LNCaP clone FGC (cell line): ENCODE measurements around the gene GCSAM.

Experiments
- DNase-seq: peaks from one replicate; pipeline ENCODE4 v3.0.0-alpha.2; 2011; ENCODE audit warnings: low read depth
- H3K4me3 ChIP-seq: 2 replicates; pipeline ENCODE4 v1.5.1; 2011; ENCODE audit warnings: mild to moderate bottlenecking, low read depth, low read length, control low read depth
- CTCF ChIP-seq: IDR thresholded peaks from 2 replicates; pipeline ENCODE4 v1.5.1; 2012; ENCODE audit warnings: mild to moderate bottlenecking; ENCODE audit not compliant: control insufficient read depth, insufficient read depth; ENCODE audit errors: extremely low read depth

Gene GCSAM

GRCh38 chr3:112131111-112131510 lies 1.9 kb downstream of the GCSAM start:
- no peak for DNase-seq
- TF ChIP-seq CTCF = no peak
- H3K4me3 ChIP-seq = no peak overlapping the region

GRCh38 chr3:112130638-112130993 lies 2.4 kb downstream of the GCSAM start:
- no peak overlapping the region for H3K4me3 ChIP-seq
- no peak for TF ChIP-seq CTCF
- DNase-seq = no peak

GRCh38 chr3:112129925-112130637 lies 3.0 kb downstream of the GCSAM start:
- no peak for TF ChIP-seq CTCF
- no peak overlapping the region for H3K4me3 ChIP-seq
- no peak for DNase-seq

GRCh38 chr3:112128843-112129727 lies 4.0 kb downstream of the GCSAM start:
- H3K4me3 ChIP-seq = no peak overlapping the region
- DNase-seq = no peak
- no peak for TF ChIP-seq CTCF

- no peak overlapping the region for H3K4me3 ChIP-seq
- DNase-seq = no peak
- TF ChIP-seq CTCF = no peak
Observed at GRCh38 chr3:112127522-112128494, 5.2 kb downstream of the GCSAM start.

- no peak for TF ChIP-seq CTCF
- no peak for DNase-seq
- no peak overlapping the region for H3K4me3 ChIP-seq
Observed at GRCh38 chr3:112126511-112126911, 6.5 kb downstream of the GCSAM start.
